A549 treated with dexamethasone at 1 μM for 4 hours (cell line): ENCODE measurements around the gene OR5AR1. TPM values are rescaled to one million over a fixed set of nuclear protein-coding genes. Genes with fewer than 3 reads are reported as not detected.

Experiments
- total RNA-seq: library from RNA; stranded (reverse); fragments of 200-300 nt; extraction: Qiagen RNA extraction; gene quantifications from 5 replicates; pipeline ENCODE4 v1.2.3, GENCODE V29; 2022

Gene OR5AR1
- not detected in 5 replicates for total RNA-seq

DNA sequence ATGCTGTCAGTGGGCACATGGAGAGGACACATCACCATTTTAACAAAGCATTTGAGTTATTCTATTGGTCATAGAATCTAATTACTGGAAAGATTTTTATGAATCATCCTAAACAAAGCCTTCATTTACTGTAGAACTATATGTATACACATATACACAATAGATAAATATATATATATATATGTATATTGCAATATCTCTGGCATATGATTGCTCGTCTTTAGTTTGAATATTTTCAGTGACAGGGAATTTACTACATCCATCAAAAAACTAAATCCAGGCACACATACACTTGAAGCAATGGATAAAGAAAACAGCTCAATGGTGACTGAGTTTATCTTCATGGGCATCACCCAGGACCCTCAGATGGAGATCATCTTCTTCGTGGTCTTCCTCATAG, at the start of gene OR5AR1:
TSS of gene OR5AR1 (plus strand) at position 301 of the 400 bp plus-strand sequence. CDS start at position 301, 0 bp downstream.

DNA sequence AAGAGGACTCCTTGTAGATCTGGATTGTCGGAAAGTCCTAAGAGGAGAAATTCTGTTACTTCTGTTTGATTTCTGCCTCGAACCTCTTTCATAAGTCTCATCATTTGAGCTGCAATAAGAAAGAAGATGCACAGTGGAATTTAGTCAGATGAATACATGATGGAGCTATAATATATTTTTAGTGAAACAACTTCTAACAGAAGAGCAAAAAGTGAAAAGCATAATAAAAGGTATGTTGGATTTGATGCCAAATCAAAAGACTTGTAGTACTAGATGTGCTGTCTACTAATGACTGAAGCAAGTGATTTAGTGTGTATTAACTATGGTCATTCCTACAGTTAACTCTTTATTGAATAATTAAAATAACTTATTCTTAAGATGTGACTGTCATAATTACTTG, 21.1 kb upstream of the OR5AR1 start, which contains the start of gene OR5AP2:
TSS of gene OR5AP2 (minus strand) at position 101 of the 400 bp plus-strand sequence. CDS start at position 101, 0 bp downstream.

DNA sequence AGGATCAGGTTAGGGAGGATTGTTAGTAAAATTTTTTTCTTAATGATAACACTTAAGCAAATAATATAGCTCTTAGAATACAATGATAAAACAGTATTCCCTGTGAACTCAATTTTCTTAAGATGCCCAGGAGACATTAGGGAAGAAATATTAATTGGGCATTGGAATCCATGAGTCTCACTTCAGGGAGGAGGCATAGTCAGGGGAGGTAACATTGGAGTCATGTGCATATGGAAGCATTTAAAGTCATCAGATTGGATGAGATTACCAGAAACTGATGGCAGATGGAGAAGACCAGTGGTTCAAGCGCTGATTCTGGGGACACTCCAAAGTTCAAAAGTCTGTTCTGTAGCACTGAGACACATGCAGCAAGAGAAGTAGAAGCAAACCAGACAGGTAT, 35.3 kb downstream of the OR5AR1 start, which contains the start of gene OR9G1:
TSS of gene OR9G1 (plus strand) at position 301 of the 400 bp plus-strand sequence. CDS start 1,293 bp downstream, outside the sequence.

Other genes with a start within 250 kb of the OR5AR1 start
- not detected in 5 replicates for gene OR5M3, start 190.3 kb upstream of the OR5AR1 start, total RNA-seq
- gene OR5M8, start 172.3 kb upstream of the OR5AR1 start, total RNA-seq, result not detected in 5 replicates
- gene OR5M11, start 120.4 kb upstream of the OR5AR1 start, total RNA-seq, result not detected in 5 replicates
- gene OR5M10, start 86.0 kb upstream of the OR5AR1 start, total RNA-seq, result not detected in 5 replicates
- gene OR5M1, start 48.8 kb upstream of the OR5AR1 start, total RNA-seq, result not detected in 5 replicates
- not detected in 5 replicates for gene OR5AP2, start 21.2 kb upstream of the OR5AR1 start, total RNA-seq
- not detected in 5 replicates for gene OR9G1, start 35.4 kb downstream of the OR5AR1 start, total RNA-seq
- not detected in 5 replicates for gene OR9G4, start 85.0 kb downstream of the OR5AR1 start, total RNA-seq